OCI-LY1 (cell line): ENCODE measurements around the gene OXNAD1.

Experiments
- H2AFZ ChIP-seq: fragments of 200-600 bp; sonication (generic), shearing (Covaris generic); 2 replicates; pipeline ENCODE4 v1.6.0; 2014; ENCODE audit warnings: antibody characterized with exemption, mild to moderate bottlenecking, low read length
- H3F3A ChIP-seq: fragments of 200-600 bp; sonication (generic), shearing (Covaris generic); 2 replicates; pipeline ENCODE4 v1.6.0; 2014; ENCODE audit warnings: mild to moderate bottlenecking, antibody characterized with exemption, low read length, moderate library complexity; ENCODE audit not compliant: insufficient read depth
- H3K27ac ChIP-seq: fragments of 200-600 bp; sonication (generic); 2 replicates; pipeline ENCODE4 v1.5.1; 2014; ENCODE audit warnings: low read length, mixed run types, mild to moderate bottlenecking, low read depth; ENCODE audit not compliant: poor library complexity, severe bottlenecking
- H3K27me3 ChIP-seq: fragments of 200-600 bp; sonication (generic); 2 replicates; pipeline ENCODE4 v1.6.0; 2014; ENCODE audit warnings: antibody characterized with exemption, mild to moderate bottlenecking, low read length, moderate library complexity; ENCODE audit not compliant: insufficient read depth
- H3K36me3 ChIP-seq: fragments of 200-600 bp; sonication (generic); 2 replicates; pipeline ENCODE4 v1.6.1; 2014; ENCODE audit warnings: mild to moderate bottlenecking, antibody characterized with exemption, low read length, moderate library complexity, mixed read lengths; ENCODE audit not compliant: insufficient read depth
- H3K4me1 ChIP-seq: fragments of 200-600 bp; sonication (generic); 2 replicates; pipeline ENCODE4 v1.5.1; 2014; ENCODE audit warnings: mild to moderate bottlenecking, low read length, moderate library complexity; ENCODE audit not compliant: insufficient read depth, severe bottlenecking
- H3K4me2 ChIP-seq: fragments of 200-600 bp; sonication (generic), shearing (Covaris generic); 2 replicates; pipeline ENCODE4 v1.6.1; 2014; ENCODE audit warnings: low read length
- H3K4me3 ChIP-seq: fragments of 200-600 bp; sonication (generic); 2 replicates; pipeline ENCODE4 v1.5.1; 2014; ENCODE audit warnings: low read length, low read depth, mild to moderate bottlenecking, mixed read lengths; ENCODE audit not compliant: poor library complexity, severe bottlenecking
- H3K79me2 ChIP-seq: fragments of 200-600 bp; shearing (Covaris generic); 2 replicates; pipeline ENCODE4 v1.6.1; 2016; ENCODE audit warnings: mixed run types, low read length, mixed read lengths; ENCODE audit not compliant: insufficient read depth
- H3K9ac ChIP-seq: fragments of 200-600 bp; sonication (generic), shearing (Covaris generic); 2 replicates; pipeline ENCODE4 v1.6.1; 2014; ENCODE audit warnings: mild to moderate bottlenecking, low read length, mixed read lengths
- H3K9me2 ChIP-seq: fragments of 200-600 bp; sonication (generic), shearing (Covaris generic); 2 replicates; pipeline ENCODE4 v1.6.1; 2014; ENCODE audit warnings: low read depth, mild to moderate bottlenecking, low read length, mixed read lengths
- H3K9me3 ChIP-seq: fragments of 200-600 bp; shearing (Covaris generic); 2 replicates; pipeline ENCODE4 v1.6.1; 2014; ENCODE audit warnings: low read length, mixed read lengths
- H4K20me1 ChIP-seq: fragments of 200-600 bp; sonication (generic), shearing (Covaris generic); 2 replicates; pipeline ENCODE4 v1.6.0; 2016; ENCODE audit warnings: mild to moderate bottlenecking, low read length; ENCODE audit not compliant: insufficient read depth
- CTCF ChIP-seq: fragments of 200-600 bp; sonication (generic), shearing (Covaris generic); IDR thresholded peaks from 2 replicates; pipeline ENCODE4 v1.5.1; 2017; ENCODE audit warnings: mild to moderate bottlenecking, antibody characterized with exemption, low read length, moderate library complexity, mixed read lengths
- EZH2 ChIP-seq: fragments of 200-600 bp; sonication (generic), shearing (Covaris generic); IDR thresholded peaks from 2 replicates; pipeline ENCODE4 v1.8.0; 2017; ENCODE audit warnings: borderline replicate concordance, mixed run types, mild to moderate bottlenecking, antibody characterized with exemption, low read length, moderate library complexity, mixed read lengths

The OXNAD1 gene

GRCh38 chr3:16299746-16300145 is 34.7 kb downstream of the OXNAD1 start:
- peaks cover 57% of the 10 kb centered on the region for H3K36me3 ChIP-seq
- no peaks in the 10 kb centered on the region for H4K20me1 ChIP-seq
- H2AFZ ChIP-seq: no peak overlapping the region
- no peaks in the 10 kb centered on the region for H3K27me3 ChIP-seq
- no peak for TF ChIP-seq CTCF
- no peak for TF ChIP-seq EZH2
- no peaks in the 10 kb centered on the region; the same call in 1 of the 2 replicates for H3K9me3 ChIP-seq
- peaks cover 41% of the 10 kb centered on the region for H3K4me1 ChIP-seq
- no peak overlapping the region for H3K4me3 ChIP-seq
- no peak overlapping the region for H3K9ac ChIP-seq
- H3F3A ChIP-seq: no peaks in the 10 kb centered on the region
- H3K27ac ChIP-seq: no peak overlapping the region
- H3K9me2 ChIP-seq: no peaks in the 10 kb centered on the region
- H3K79me2 ChIP-seq: no peaks in the 10 kb centered on the region
- no peak overlapping the region for H3K4me2 ChIP-seq

GRCh38 chr3:16300307-16300706 is 35.3 kb downstream of the OXNAD1 start:
- Histone ChIP-seq H3K4me1 (peaks cover 41% of the 10 kb centered on the region), H3K27ac (peak overlapping the region; percentile 75), H3K4me2 (peak overlapping the region; percentile 29; the same call in 1 of the 2 replicates), H3K36me3 (peaks cover 51% of the 10 kb centered on the region), H4K20me1 (no peaks in the 10 kb centered on the region), H3K27me3 (no peaks in the 10 kb centered on the region), H2AFZ (no peak overlapping the region), H3F3A (no peaks in the 10 kb centered on the region), H3K9me3 (no peaks in the 10 kb centered on the region; the same call in 1 of the 2 replicates), H3K9ac (peak overlapping the region; percentile 27; the same call in 1 of the 2 replicates), H3K79me2 (no peaks in the 10 kb centered on the region), H3K4me3 (no peak overlapping the region), H3K9me2 (no peaks in the 10 kb centered on the region)
- no peak for TF ChIP-seq CTCF
- no peak for TF ChIP-seq EZH2

- no peaks in the 10 kb centered on the region for H3F3A ChIP-seq
- peak overlapping the region; percentile 75 for H3K27ac ChIP-seq
- peaks cover 41% of the 10 kb centered on the region for H3K4me1 ChIP-seq
- no peak overlapping the region for H3K4me3 ChIP-seq
- H3K4me2 ChIP-seq: peak overlapping the region; percentile 29; the same call in 1 of the 2 replicates
- H4K20me1 ChIP-seq: no peaks in the 10 kb centered on the region
- no peaks in the 10 kb centered on the region for H3K27me3 ChIP-seq
- H2AFZ ChIP-seq: no peak overlapping the region
- no peaks in the 10 kb centered on the region for H3K79me2 ChIP-seq
- H3K9me3 ChIP-seq: no peaks in the 10 kb centered on the region; the same call in 1 of the 2 replicates
- H3K9ac ChIP-seq: peak overlapping the region; percentile 29; the same call in 1 of the 2 replicates
- no peaks in the 10 kb centered on the region for H3K9me2 ChIP-seq
- H3K36me3 ChIP-seq: peaks cover 51% of the 10 kb centered on the region
- no peak for TF ChIP-seq EZH2
- TF ChIP-seq CTCF: no peak
Measured at GRCh38 chr3:16300881-16301359, 35.9 kb downstream of the OXNAD1 start.
